ENCODE results near the gene FBXL3. TPM values are rescaled to one million over a fixed set of nuclear protein-coding genes. Genes with fewer than 3 reads are reported as not detected.

Gene FBXL3
- total and polyA plus RNA-seq, 2 of the 8 experiments (the other 6 are each of a cell fraction or from before 2014, with no cell fraction given): 4.9 to 14.9 TPM

GRCh38 chr13:77000475-77000874 lies 26.5 kb downstream of the FBXL3 start:
- CTCF ChIA-PET (ENCODE audit: partially characterized antibody): interaction anchor here (1.0 to 4.7 kb wide), 5 partner anchors 9 to 55 kb away, joined by 3 to 21 read pairs (median 8); no protein-coding TSS in a partner anchor
- Histone ChIP-seq H3K4me2 (ENCODE audit: insufficient read depth in 1 of 2, low read depth in 2 of 2, low read length in 2 of 2) (no peak overlapping the region), H3K56ac (replicated peaks; ENCODE audit: insufficient read length, low read depth, low read length) (no peak overlapping the region), H3K23ac (ENCODE audit: insufficient read length) (no peak overlapping the region), H3K4me3 (ENCODE audit: extremely low read depth in 1 of 4, insufficient read depth in 2 of 4, low read depth in 3 of 4, low read length in 4 of 4) (no peak overlapping the region), H3K27ac (ENCODE audit: low read depth, low read length) (no peak overlapping the region), H2BK12ac (ENCODE audit: low read depth, low read length) (no peak overlapping the region), H3K9ac (replicated peaks in 1 of 4; ENCODE audit: extremely low read depth in 1 of 4, low read depth in 3 of 4, low read length in 3 of 4) (no peak overlapping the region), H3K36me3 (ENCODE audit: control insufficient read depth in 2 of 4, insufficient read depth in 4 of 4, low read length in 3 of 4) (peaks cover 3 to 15% (median 7%) of the 10 kb centered on the region in 4 experiments; a peak in 6 of 8 replicates), H2AFZ (ENCODE audit: low read length) (no peak overlapping the region), H3K9me3 (ENCODE audit: insufficient read depth in 2 of 2, low read depth in 1 of 2, low read length in 1 of 2) (no peaks in the 10 kb centered on the region), H3K79me2 (ENCODE audit: control insufficient read depth in 1 of 2, insufficient read depth in 2 of 2, low read length in 2 of 2) (no peaks in the 10 kb centered on the region), H3K4ac (replicated peaks; ENCODE audit: insufficient read length, low read depth, low read length) (no peak overlapping the region), H2BK120ac (replicated peaks; ENCODE audit: low read depth, low read length) (no peak overlapping the region), H4K5ac (ENCODE audit: insufficient read length, low read depth, low read length) (no peak overlapping the region), H4K20me1 (replicated peaks in 1 of 2; ENCODE audit: control insufficient read depth in 1 of 2, insufficient read depth in 2 of 2, low read length in 2 of 2) (no peaks in the 10 kb centered on the region), H2AK5ac (ENCODE audit: low read depth, low read length) (no peak overlapping the region), H2BK20ac (ENCODE audit: low read length) (no peak overlapping the region), H2BK15ac (ENCODE audit: low read length) (no peak overlapping the region), H2BK5ac (ENCODE audit: low read depth, low read length) (no peak overlapping the region), H3K14ac (ENCODE audit: insufficient read length) (no peak overlapping the region), H3K79me1 (ENCODE audit: low read depth, low read length) (no peaks in the 10 kb centered on the region; the same call in 1 of the 2 replicates), H3K4me1 (replicated peaks in 1 of 4; ENCODE audit: control insufficient read depth in 3 of 4, insufficient read depth in 4 of 4, low read length in 3 of 4) (no peaks in the 10 kb centered on the region), H3K23me2 (ENCODE audit: low read depth, low read length) (no peaks in the 10 kb centered on the region), H4K8ac (ENCODE audit: extremely low read depth, insufficient read depth, low read length) (no peak overlapping the region), H4K91ac (replicated peaks; ENCODE audit: insufficient read length, low read length) (no peak overlapping the region), H3K27me3 (replicated peaks in 1 of 4; ENCODE audit: control insufficient read depth in 3 of 4, extremely low read depth in 1 of 4, insufficient read depth in 3 of 4, low read length in 3 of 4) (no peaks in the 10 kb centered on the region), H3K18ac (ENCODE audit: extremely low read depth, low read length) (no peak overlapping the region)
- POLR2A ChIA-PET (ENCODE audit: partially characterized antibody): interaction anchor here (1.5 to 1.6 kb wide), 2 partner anchors 8 to 12 kb away, joined by 4 to 8 read pairs; partner anchors contain the start of gene CLN5
- TF ChIP-seq SRF (IDR thresholded peaks at IDR 0.05; ENCODE audit: low read depth, low read length) (no peak), POLR2AphosphoS5 (IDR thresholded peaks at IDR 0.05; ENCODE audit: low read depth, low read length) (no peak), SUZ12 (IDR thresholded peaks at IDR 0.05; ENCODE audit: low read length) (no peak), CBX5 (IDR thresholded peaks at IDR 0.05; ENCODE audit: low read depth, low read length) (no peak)
- 90% methylated on average over 1 of the region's 1 CpG; no CpG with 5 or more reads in 1 of the 2 experiments for WGBS, 2 experiments (ENCODE audit: extremely low coverage in 1 of 2, insufficient coverage in 1 of 2, insufficient read length in 1 of 2, insufficient replicate concordance in 2 of 2, low coverage in 1 of 2, low lambda C conversion rate in 2 of 2, missing lambda C conversion rate in 1 of 2)
- DNase-seq (ENCODE audit: low read depth in 1 of 2, low spot score in 2 of 2) (no peak), FAIRE-seq (no peak)
